Measurements from ENCODE around the gene FRYL. TPM values are rescaled to one million over a fixed set of nuclear protein-coding genes. Genes with fewer than 3 reads are reported as not detected.

The FRYL gene
- total and polyA plus RNA-seq, 2 of the 8 experiments (the other 6 are each of a cell fraction or from before 2014, with no cell fraction given), result 8.0 to 36.5 TPM

DNA sequence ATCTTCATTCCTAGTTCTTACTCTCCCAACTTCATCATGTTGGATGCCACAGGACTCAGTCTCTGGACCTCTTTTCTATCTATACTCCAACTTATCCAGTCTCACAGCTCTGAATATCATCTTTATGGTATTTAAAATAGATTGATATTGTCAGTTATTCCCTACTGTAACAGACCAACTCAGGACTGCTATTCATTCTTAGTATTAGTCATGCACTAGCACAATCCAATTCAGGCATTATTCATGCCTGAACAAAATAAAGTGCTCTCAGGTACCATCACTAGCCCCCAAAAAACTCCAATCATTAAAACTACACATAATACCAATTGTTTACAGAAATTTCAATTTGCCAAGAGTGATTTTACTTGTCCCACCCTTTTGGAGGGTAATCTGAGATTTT, 37.7 kb downstream of the FRYL start:
- no peak overlapping the region for H2BK5ac ChIP-seq (ENCODE audit: low read depth, low read length)
- peaks cover 0 to 5% of the 10 kb centered on the region in 2 experiments for H4K20me1 ChIP-seq (replicated peaks in 1 of 2; ENCODE audit: control insufficient read depth in 1 of 2, insufficient read depth in 2 of 2, low read length in 2 of 2)
- no peak overlapping the region for H3K23ac ChIP-seq (ENCODE audit: insufficient read length)
- no peak overlapping the region for H2BK15ac ChIP-seq (ENCODE audit: low read length)
- no peak overlapping the region for H2BK20ac ChIP-seq (ENCODE audit: low read length)
- no peaks in the 10 kb centered on the region for H3K36me3 ChIP-seq (ENCODE audit: control insufficient read depth in 2 of 4, insufficient read depth in 4 of 4, low read length in 3 of 4)
- no peak overlapping the region for H3K14ac ChIP-seq (ENCODE audit: insufficient read length)
- TF ChIP-seq NRF1 (IDR thresholded peaks at IDR 0.05; ENCODE audit: low read depth, low read length) (no peak), RBBP5 (IDR thresholded peaks at IDR 0.05; ENCODE audit: borderline replicate concordance, low read depth, low read length) (no peak), MAX (IDR thresholded peaks at IDR 0.05) (no peak), JUN (IDR thresholded peaks at IDR 0.05; ENCODE audit: low read depth, low read length) (no peak), ASH2L (IDR thresholded peaks at IDR 0.05; ENCODE audit: low read length) (no peak), E2F6 (IDR thresholded peaks at IDR 0.05) (no peak)
- ChIA-PET CTCF (ENCODE audit: partially characterized antibody) (no interaction called here), POLR2A (ENCODE audit: partially characterized antibody) (no interaction called here)
- no peak overlapping the region for H3K4ac ChIP-seq (replicated peaks; ENCODE audit: insufficient read length, low read depth, low read length)
- H4K91ac ChIP-seq (replicated peaks; ENCODE audit: insufficient read length, low read length), result no peak overlapping the region
- H3K56ac ChIP-seq (replicated peaks; ENCODE audit: insufficient read length, low read depth, low read length), result no peak overlapping the region
- no peaks in the 10 kb centered on the region for H3K9me3 ChIP-seq (ENCODE audit: insufficient read depth in 2 of 2, low read depth in 1 of 2, low read length in 1 of 2)
- H3K4me2 ChIP-seq (ENCODE audit: insufficient read depth in 1 of 2, low read depth in 2 of 2, low read length in 2 of 2), result no peak overlapping the region
- H2BK120ac ChIP-seq (replicated peaks; ENCODE audit: low read depth, low read length), result no peak overlapping the region
- no peak for FAIRE-seq
- H4K8ac ChIP-seq (ENCODE audit: extremely low read depth, insufficient read depth, low read length), result no peak overlapping the region
- no peak overlapping the region for H3K9ac ChIP-seq (replicated peaks in 1 of 4; ENCODE audit: extremely low read depth in 1 of 4, low read depth in 3 of 4, low read length in 3 of 4)
- H3K27ac ChIP-seq (ENCODE audit: low read depth, low read length), result no peak overlapping the region
- H4K5ac ChIP-seq (ENCODE audit: insufficient read length, low read depth, low read length), result no peak overlapping the region
- H3K27me3 ChIP-seq (replicated peaks in 1 of 4; ENCODE audit: control insufficient read depth in 3 of 4, extremely low read depth in 1 of 4, insufficient read depth in 3 of 4, low read length in 3 of 4), result no peaks in the 10 kb centered on the region
- H3K4me3 ChIP-seq (ENCODE audit: extremely low read depth in 1 of 4, insufficient read depth in 2 of 4, low read depth in 3 of 4, low read length in 4 of 4), result no peak overlapping the region
- peaks cover 0 to 88% of the 10 kb centered on the region in 2 experiments; a peak in 3 of 4 replicates for H3K79me2 ChIP-seq (ENCODE audit: control insufficient read depth in 1 of 2, insufficient read depth in 2 of 2, low read length in 2 of 2)
- H3K18ac ChIP-seq (ENCODE audit: extremely low read depth, low read length), result no peak overlapping the region
- no peak overlapping the region for H2BK12ac ChIP-seq (ENCODE audit: low read depth, low read length)
- no peak overlapping the region for H2AK5ac ChIP-seq (ENCODE audit: low read depth, low read length)
- no peak overlapping the region for H2AFZ ChIP-seq (ENCODE audit: low read length)
- H3K23me2 ChIP-seq (ENCODE audit: low read depth, low read length), result no peaks in the 10 kb centered on the region
- H3K79me1 ChIP-seq (ENCODE audit: low read depth, low read length), result peaks cover 5% of the 10 kb centered on the region
- 0 out of 7 replicates have a peak, but pooled peaks cover 0 to 2% (median 0%) of the 10 kb centered on the region in 4 experiments for H3K4me1 ChIP-seq (replicated peaks in 1 of 4; ENCODE audit: control insufficient read depth in 3 of 4, insufficient read depth in 4 of 4, low read length in 3 of 4)
- no peak for DNase-seq (ENCODE audit: low read depth in 1 of 2, low spot score in 2 of 2)

Measured in H1 (cell line).